Mesenteric fat pad (tissue), 1 donor: ENCODE results near the gene RAPGEF1. TPM values are rescaled to one million over a fixed set of nuclear protein-coding genes. Genes with fewer than 3 reads are reported as not detected.
"Not testable (repeated sequence)": the region's sequence is repeated elsewhere in the genome, so short reads cannot be mapped to it uniquely, and the experiment has no call there.

Source experiments
- DNase-seq: peaks from one replicate; pipeline ENCODE4 v3.0.0-alpha.2; 2020; ENCODE audit warnings: low spot score
- total RNA-seq: library from RNA; stranded (reverse); fragmentation: NEBNext Ultra II Directional; extraction: Animal tissue kit (Norgen Biotek cat#: 25700); gene quantifications from one replicate; pipeline ENCODE4 v1.2.1, GENCODE V29; 2021
- donor health status: DM: yes; HTN: yes; CAD: no.

RAPGEF1 gene
- total RNA-seq, 1 donor from 2014 or later: 106 TPM

- no peak for DNase-seq
These were observed 69.4 kb downstream of the RAPGEF1 start for GRCh38 chr9:131670247-131671132.

DNA sequence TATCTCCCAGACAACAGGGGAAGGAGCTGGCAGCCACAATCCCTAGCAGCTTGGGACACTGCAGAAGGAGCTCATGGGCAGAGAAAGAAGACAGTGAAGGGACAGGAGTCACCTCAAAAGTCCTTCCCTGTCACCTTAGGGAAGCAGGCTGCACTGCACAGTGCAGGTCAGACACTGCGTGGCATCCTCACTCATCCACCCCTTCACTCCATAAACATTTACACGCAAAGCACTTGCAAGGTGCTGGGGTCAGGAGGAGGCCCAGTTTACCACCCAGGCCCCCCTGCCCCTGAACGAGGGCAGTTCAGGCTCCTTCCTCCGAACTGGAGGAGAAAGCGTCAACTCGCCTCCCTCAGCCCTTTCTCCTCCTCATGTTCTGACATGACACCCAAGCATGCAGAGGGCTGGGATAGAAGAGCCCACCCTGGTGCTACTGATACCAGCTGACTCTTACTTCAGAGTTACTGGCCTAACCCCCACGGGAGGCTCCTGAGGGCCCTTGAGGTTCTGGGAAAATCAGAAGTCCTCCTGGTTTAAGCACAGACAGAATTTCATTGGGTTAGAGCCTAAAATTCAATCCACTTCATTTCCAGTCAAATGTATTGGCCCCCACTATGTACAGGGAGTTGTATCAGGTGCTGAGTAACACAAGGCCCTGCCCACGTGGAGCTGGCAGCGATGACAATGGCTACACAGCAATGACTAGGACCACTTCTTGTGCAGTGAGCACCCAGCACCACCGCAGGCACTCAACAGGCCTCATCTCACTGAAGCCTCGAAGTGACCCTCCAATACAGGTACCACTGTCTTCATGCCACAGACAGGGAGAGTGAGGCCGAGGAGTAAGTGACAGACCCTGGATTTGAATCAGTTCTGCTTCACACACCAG lies 70.4 kb downstream of the RAPGEF1 start:
- DNase-seq: peak; percentile 78

GRCh38 chr9:131668439-131669268 lies 71.2 kb downstream of the RAPGEF1 start:
- peak; percentile 86 for DNase-seq

- DNase-seq: no peak
These were observed 71.8 kb downstream of the RAPGEF1 start for GRCh38 chr9:131668057-131668438.

GRCh38 chr9:131667576-131667975 lies 72.3 kb downstream of the RAPGEF1 start:
- no peak for DNase-seq

- peak; percentile 49 for DNase-seq
These were observed 73.1 kb downstream of the RAPGEF1 start for GRCh38 chr9:131666774-131667173.

DNA sequence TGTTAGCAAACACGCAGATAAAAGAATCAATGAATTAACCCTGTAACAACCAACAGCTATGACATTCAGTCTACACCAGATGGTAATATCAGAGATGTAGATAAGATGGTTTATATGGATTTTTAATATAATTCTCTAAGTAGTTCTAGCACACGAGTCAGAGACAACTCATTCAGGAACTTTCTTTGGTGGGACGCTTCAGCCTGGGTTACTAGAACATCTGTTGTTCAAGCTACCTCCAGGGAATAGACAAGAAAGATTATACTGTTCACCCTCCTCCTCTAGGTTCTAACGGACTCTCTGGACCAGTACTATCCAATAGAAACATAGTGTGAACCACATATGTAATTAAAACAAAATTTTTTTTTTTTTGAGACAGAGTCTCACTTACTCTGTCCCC lies 73.8 kb downstream of the RAPGEF1 start:
- DNase-seq: no peak

GRCh38 chr9:131663288-131663687 lies 76.6 kb downstream of the RAPGEF1 start:
- DNase-seq: peak; percentile 20

GRCh38 chr9:131662289-131662621 lies 77.6 kb downstream of the RAPGEF1 start:
- not testable (repeated sequence) for DNase-seq

DNA sequence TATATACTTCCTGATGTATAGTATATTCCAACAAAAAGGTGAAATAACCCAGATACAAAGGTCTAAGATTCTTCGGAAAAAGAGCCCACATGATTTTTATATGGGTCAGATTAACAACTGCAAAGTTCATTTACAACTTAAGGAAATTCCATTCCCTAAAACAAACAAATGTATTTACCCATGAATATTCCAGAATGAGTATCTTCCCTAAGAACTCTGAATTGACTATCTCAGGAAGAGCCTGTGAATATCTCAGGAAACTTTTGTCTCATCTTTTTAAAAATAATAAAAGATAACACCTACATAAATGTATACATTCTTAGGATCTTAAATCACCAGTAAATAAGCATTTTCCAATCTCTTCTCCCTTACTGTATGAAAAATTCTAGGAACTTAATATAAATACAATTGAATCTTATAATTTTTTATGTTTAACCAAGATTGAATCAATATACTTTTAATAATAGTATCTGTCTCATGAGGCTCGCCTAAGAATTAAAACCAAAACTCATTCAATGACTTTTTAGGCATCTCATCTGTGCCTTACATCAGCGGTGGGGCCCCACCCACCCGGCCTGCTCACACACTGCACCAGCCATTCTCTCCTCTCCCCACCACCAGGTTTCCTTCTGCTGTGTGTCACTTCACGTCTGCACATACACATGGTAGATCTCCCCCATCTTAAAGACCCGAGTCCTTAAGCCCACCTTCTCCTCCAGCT lies 78.1 kb downstream of the RAPGEF1 start:
- peak; percentile 60 for DNase-seq

- DNase-seq: peak; percentile 82
These were observed 79.1 kb downstream of the RAPGEF1 start for GRCh38 chr9:131660466-131661405.

- DNase-seq: peak; percentile 33
These were observed 81.3 kb downstream of the RAPGEF1 start for GRCh38 chr9:131658377-131659129.

GRCh38 chr9:131657940-131658339 lies 81.9 kb downstream of the RAPGEF1 start:
- peak; percentile 20 for DNase-seq

DNA sequence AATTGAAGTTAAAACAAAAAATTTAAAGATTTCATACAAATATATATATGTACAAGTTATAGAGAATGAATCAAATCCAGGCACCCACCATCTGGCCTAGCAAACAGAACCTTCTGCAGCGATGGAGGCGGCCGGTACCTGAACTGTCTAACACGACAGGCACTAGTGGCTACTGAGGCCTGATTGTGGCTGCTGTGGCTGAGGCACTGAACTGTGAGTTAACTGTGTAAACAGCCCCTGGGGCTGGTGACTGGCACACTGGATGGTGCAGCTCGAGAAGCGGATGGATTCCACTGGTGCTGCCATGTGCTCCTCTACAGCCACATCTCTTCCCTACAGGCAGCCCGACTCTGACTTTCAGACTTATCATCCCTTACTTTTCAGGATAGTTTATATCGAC lies 82.4 kb downstream of the RAPGEF1 start:
- peak; percentile 84 for DNase-seq

DNA sequence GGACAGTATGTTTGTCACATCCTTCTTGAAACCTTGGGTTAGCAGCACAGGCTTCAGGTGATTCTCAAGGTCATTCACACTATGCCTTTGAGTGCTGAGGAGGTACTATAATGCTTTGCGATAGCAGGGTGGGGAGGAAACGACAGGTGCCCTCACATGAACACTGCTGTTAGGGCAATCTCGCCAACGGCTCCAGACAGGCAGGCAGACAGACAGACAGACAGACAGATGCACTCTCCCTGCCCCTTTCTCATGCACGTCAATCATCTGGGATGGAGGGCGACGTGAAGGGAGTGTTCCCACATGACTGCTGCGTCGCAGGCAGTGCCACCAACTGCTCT lies 82.9 kb downstream of the RAPGEF1 start:
- peak; percentile 24 for DNase-seq

GRCh38 chr9:131656356-131657036 lies 83.4 kb downstream of the RAPGEF1 start:
- DNase-seq: peak; percentile 89

DNA sequence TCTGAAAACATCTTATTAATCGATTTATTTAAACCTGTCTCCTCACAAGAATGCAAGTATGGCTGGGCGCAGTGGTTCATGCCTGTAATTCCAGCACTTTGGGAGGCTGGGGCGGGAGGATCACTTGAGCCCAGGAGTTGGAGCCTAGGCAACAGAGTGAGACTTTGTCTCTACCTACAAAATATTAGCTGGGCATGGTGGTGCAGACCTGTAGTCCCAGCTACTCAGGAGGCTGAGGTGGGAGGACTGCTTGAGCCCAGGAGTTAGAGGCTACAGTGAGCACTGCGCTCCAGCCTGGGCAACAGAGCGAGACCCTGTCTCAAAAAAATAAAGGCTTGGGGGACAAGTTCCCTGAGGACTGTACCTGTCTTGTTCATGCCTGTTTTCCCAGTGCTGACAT lies 85.5 kb downstream of the RAPGEF1 start:
- peak; percentile 26 for DNase-seq

DNA sequence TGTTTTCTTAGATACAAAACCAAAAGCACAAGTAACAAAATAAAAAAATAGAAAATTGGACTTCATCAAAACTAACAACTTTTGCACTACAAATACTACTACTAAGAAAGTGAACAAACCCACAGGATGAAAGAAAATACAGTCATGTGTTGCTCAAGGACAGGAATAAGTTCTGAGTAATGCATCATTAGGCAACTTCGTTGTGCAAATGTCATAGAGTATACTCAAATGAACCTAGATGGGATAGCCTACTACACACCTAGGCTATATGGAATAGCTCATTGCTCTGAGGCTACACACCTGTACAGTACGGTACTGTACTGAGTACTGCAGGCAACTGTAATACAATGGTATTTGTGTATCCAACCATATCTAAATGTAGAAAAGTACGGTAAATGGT lies 88.3 kb downstream of the RAPGEF1 start:
- DNase-seq: no peak
